ENCODE data around the gene SLC25A51.

SLC25A51 gene

DNA sequence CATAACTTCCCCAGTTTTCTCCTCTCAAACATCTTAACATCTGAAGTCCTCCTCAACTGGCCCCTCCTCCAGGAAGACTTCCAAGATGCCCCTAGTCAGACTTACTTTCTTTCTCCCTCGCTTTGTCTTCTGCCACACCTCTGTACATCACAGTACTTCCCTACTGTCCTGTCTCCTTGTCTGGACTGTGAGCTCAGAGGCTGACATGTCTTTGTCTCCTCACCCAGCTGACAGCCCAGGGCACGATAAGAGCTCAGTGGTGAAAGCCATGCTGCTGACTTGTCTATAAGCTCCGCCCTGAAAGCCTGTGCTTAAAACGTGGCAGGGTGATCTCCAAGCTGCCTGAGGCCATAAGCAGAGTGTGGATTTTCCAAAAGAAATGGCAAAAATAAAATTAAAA lies 33.0 kb upstream of the SLC25A51 start:
- no peak for DNase-seq

DNA sequence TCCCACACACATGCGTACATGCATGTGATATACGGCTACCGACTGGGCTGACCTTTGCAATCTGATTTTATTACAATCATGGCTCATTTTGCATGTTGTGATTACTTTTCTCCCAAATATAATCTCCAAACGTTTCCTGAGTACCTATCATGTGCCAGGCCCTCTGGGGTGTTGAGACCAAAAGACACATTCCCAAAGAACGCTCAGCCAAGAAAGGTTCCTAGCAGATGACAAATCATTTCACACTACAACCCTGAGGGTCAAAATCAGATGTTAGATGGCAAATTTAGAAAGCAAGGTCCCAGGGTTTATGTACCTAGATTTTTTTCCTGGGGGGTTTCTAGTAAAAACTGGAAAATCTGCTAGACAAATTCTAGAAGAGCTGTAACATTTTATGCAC lies 32.4 kb upstream of the SLC25A51 start:
- DNase-seq = no peak

DNA sequence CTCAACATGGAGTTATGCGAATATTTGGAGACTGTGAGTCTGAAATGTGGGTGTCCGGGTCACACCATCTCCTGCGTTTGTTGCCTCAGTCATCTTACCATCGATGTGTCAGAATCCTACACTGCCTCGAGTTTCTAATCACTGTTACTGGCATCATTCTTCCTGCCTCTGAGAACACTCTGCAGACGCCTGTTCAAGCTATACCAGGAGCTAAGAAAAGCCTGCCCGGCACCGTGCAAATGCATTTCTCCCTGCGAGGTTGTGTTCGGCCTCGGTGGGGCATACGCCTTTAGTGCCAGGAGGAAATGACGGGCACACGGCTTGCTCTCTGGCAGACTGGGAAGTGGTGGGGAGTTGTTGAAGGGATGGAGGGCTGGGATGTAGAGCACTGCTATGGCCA lies 31.2 kb upstream of the SLC25A51 start:
- DNase-seq = no peak

DNA sequence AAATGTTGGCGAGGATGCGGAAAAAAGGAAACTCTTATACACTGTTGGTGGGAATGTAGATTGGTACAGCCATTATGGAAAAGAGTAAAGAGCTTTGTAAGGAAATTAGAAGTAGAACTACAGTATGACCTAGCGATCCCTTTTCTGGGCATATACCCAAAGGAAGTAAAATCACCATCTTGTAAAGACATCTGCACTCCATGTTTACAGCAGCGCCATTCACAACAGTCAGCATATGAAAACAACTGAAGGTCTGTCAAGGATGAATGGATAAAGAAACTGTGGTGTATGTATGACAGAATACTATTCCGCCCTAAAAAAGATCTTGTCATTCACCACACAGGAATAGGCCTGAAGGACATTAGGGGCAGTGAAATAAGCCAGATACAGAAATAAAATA lies 27.7 kb upstream of the SLC25A51 start:
- DNase-seq = no peak

DNA sequence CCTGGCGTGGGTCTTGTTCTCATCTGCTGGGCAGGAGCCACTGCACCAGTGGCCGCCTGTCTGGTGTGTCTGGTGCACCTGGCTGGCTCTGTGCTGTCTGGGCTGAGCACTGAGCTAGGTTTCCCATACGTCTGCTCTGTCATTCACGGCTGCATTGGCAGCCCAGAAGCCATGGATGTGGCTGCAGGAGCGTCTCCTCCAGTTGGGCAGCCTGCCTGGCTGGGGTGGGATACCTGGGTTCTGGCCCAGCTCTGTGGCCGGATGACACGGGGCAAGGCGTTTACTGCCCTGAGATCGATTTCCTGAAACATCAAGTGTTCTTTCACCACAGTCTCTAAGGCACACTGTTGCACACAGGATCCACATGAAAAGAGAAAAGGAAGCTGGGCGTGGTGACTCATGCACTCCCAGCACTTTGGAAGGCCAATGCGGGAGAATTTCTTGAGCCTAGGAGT lies 25.5 kb upstream of the SLC25A51 start:
- DNase-seq = peak; percentile 70 to 88 (median 78)

DNA sequence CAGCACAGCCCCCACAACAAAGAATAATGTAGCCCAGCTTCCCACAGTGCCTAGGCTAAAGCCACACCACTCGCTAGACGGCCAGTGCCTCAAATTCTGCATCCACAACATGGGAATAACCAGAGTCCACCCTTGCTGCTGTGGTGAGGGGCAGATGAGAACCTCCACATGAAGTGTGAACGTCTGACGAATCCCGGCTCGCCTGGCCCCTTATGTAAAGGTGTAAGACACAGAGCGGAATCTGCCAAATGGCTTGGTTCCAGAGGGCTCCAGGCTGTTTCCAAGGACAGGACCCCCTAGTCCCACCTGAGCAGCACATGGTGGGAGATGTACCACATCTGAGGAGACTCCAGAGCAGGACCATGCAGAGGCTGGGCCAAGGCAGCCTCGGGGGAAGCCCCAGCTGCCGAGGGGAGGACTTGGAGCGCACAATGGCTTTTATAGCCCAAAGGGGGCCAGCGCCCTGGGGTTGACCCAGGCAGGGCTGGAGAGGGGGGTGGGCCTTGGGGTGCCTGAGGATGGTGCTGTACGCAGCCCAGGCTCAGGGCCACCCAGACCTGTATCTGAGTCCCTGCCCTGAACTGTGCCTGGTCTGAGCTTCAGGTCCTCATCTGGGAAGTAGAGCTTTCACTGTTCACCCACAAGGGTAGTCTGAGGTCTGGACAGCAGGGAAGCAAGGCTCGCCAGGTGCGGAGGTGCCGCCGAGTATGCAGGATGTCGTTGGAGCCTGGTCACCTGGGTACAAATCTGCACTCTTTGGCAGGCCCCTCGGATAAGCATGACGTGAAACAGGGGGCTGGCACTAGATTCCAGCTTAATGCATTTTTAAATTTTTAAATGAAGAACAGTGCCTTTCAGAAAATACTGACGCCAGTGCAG lies 24.9 kb upstream of the SLC25A51 start:
- no peak for DNase-seq

DNA sequence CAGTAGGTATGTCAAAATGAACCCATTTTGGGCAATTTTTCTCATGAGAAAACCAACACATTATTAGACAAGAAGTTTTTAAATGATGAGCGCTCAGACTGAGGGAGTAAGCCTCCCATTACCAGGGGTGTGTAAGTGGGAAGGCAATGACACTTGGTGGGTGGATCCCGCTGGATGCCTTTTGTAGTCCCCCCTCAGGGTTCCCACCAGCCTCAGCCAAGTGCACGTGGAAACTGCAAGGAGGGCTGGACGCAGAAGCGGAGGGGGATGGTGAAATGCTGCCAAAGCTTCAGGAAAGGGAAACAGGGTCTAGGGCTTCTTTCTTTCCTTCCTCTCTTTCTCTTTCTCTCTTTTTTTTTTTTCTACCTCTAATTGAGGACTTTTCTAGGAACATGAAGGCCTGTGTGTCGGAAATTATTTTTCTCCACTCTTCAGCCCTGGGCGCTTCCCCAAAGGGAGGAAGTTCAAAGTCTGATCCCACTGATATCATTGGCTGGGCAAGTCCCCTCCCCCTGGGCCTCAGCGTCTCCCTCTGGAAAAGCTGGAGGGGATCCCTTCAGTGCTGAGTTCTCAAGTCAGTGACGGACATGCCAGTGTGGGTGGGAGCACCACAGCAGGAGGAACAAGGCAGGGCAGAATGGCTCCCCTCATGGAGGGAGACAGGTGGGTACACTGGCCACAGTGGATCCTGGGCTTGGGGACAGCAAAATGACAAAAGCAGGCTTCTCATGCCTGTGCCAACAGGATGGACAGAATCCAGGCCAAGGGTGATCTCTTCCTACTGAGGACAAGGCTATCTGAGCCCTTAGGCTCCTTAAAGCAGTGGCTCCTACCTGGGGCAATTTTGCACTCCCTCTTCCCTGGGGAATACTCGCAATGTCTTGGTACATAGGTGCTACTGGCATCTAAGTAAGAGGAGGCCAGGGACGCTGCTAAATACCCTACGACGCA lies 23.9 kb upstream of the SLC25A51 start:
- DNase-seq = no peak

DNA sequence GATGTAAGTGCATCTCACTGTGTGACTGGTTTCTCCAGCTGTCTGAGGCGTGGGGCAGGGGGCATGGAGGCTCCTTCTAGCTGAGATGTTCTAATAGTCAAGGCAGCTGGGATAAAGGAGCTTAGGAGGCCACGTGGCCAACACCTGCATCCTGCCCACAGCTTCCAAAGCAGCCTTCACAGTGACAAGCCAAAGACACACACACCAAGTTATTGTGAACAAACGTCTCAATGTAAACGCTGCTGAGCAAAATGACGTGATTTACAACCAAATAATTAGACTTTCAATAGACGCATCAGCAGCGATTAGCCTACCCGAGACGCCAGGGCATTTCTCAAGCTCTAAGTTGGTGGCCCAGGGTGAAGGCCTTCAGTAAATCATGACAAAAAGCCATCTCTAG lies 23.2 kb upstream of the SLC25A51 start:
- no peak for DNase-seq

DNA sequence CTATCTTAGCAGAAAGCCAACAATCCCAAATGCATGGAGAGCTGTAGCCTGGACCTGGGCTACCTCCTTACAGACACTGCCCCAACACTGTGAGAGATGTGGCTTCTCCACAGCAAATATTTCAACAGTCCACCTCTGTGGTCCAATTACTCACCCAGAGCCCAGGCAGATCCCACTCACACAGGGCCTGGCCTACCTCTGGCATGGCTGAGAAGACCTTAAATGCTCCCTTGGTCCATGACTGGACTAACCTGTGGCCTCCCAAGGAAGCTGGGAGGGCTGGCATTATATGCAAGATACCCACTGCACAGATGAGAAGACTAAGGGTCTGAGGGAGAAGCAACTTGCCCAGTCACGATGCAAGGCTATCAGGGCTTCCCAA lies 22.8 kb upstream of the SLC25A51 start:
- DNase-seq = peak in 2 of 4 experiments; percentile 30 to 31

DNA sequence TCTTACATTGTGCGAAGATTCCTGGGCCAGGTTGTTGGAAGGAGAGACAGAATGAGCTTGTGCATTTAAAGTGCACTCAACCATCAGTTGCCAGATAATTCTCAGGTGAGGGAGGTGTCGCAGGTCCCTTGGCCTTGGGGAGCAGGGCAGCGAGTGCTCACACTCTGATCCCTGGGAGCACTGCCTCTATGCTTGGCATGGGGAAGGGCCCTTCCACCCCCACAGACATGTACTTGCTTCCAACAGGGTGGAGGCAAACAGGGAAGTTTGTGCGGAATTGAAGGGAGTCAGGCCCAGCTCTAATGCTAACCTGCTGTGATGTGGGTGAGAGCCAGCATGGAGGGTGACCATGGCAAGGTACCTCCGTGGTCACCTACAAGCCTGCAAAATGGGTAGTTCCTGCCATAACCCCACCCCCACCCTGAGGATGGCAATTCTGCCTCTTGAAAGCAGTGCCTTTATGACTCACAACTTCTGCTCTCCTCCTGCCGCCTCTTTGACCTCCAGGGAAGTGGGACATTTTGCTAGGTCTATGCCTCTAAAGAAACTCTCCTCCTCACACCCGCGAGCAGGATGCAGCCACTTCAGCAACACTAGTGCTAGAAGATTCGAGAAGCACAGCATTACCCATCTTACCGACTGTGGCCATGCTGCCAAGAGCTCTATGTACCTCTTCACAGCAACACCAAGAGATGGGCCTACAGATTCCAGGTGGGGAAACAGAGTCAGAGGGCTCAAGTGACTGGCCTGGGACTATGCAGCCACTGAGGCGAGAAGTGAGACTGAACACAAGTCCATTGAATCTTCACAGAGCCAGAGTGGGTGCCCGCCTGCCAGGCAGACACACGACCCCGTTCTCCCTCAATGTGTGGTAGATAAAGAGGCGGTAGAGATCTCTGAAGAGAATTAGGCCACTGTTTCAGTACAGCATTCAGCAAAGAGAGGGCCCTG lies 22.1 kb upstream of the SLC25A51 start:
- DNase-seq = peak; percentile 52 to 75 (median 74)

DNA sequence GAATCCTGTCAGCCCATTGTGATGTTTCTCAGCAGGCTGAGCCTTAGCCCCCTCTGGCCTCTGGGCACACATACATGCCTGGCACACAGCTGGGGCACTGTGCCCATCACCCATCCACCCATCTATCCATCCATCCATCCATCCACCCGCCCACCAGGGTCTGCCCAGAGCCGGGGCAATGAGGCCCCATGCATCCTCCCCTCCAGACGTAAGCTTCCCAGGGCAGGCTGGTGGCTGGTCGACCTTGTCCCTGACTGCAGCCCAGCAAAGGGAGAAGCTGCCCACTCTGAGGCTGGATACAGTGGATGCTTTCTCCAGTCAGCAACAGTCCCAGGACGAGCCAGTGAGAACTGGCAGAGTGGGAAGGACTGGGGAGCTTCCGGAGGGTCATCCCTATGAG lies 21.1 kb upstream of the SLC25A51 start:
- DNase-seq = no peak

DNA sequence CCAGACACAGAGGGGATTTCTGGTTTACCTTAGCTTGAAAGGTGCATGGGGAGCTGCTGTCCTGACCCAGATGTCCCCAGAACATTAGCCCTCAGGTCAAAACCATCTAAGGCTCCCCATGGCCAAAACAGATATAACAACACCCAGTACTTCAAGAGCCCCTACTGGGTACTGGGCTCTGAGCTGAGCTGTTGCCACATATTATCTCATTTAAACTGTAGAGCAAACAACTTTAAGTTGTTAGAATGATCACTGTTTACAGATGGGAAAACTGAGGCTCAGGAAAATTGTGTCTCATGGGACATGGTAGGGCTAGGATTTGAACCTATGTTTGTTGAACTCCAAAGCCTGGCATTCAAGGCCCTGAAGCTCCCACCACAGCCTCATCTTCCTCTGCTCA lies 20.6 kb upstream of the SLC25A51 start:
- DNase-seq = no peak

DNA sequence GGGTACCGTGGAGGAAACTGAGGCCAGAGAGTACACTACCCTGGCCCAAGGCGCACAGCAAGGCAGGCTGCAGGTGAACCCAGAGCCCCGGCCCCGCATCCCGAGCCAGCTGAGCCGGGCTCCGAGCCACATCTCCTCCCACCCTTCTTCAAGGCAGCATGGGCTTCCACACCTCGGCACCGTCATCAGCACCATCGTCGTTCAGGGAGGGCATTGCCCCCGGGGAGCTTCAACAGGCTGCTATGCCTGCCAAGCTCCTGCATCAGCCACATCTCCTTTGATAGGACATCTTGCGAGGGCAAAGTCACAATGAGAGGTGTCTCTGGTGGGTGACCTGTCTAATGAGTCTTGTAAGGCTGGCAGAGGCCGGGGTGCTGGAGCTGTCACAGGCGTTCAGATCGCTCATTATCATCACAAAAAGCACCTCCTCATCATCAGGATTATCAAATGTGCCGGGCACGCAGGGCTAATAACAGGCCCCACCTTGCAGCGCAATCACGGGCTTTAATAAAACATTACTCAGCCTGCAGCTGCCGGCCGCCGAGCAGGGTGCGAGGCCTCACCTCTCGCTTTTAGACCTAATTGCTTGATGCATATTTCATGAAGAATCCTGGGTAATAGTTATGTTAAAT lies 20.0 kb upstream of the SLC25A51 start:
- no peak for DNase-seq

DNA sequence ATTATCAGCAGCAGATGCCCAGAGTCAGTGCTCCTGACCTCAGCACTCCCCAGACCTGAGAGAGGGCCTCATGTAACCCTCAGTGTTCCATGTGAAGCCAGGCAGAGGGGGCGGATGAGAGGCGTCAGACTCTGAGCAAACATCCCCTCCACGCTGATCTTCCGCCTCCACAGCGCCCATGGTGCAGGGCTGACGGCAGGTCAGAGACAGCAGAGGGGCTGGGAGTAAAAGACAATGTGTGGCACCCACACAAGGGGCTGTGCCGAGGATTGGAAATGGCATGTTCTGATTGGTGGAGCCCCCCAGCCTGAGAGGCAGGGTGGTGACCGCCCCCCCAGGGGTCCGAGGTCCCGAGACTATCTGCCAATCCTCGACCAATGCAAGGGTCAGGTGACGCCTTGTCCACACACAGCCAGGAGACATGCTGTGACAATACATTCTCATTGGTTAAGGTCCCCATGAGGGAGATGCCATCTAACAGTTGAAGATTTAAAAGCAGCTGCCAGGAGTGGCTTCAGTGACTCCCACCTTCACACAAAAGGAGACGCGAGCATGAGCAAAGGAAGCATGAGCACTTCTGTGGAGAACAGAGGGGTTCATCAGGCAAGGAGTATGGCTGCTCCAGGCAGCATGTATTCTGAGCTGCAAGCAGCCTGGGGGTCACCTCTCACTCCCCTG lies 19.3 kb upstream of the SLC25A51 start:
- DNase-seq = peak in 3 of 4 experiments; percentile 36 to 61 (median 45)

DNA sequence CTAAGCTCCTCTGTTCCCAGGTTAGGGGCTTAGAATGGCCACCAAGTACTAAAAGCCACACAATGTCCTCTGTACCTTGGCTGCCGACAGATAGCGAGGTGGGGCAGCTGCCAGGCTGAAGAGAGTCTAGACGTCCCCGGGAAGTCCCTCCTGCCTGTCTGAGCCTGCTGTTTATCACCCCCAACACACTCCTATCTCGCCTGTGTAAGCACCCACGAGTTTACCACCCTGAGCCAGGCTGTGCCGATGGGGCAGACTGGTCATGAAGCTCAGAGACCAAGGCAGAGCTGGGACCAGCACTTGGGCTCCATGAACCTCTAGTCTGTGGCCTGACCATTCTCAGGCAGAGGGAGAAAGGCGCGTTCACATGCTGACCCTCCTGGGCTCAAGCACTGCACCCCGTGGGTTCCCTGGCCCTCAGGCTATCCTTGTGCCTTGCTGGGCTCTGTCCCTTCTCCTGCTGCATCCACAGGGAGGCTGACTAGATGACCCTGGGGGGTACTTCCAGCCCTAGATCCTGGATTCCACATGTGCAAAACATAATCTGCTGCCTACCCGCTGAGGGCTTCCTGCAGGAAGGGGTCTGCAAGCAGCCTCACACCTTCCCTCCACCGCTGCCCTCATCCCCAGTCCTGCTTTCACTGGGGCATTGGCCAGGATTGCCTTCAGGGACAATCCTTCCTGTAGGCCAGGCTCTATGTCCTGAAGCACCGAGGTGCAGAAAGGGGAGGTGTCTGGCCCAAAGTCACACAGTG lies 18.6 kb upstream of the SLC25A51 start:
- no peak for DNase-seq

DNA sequence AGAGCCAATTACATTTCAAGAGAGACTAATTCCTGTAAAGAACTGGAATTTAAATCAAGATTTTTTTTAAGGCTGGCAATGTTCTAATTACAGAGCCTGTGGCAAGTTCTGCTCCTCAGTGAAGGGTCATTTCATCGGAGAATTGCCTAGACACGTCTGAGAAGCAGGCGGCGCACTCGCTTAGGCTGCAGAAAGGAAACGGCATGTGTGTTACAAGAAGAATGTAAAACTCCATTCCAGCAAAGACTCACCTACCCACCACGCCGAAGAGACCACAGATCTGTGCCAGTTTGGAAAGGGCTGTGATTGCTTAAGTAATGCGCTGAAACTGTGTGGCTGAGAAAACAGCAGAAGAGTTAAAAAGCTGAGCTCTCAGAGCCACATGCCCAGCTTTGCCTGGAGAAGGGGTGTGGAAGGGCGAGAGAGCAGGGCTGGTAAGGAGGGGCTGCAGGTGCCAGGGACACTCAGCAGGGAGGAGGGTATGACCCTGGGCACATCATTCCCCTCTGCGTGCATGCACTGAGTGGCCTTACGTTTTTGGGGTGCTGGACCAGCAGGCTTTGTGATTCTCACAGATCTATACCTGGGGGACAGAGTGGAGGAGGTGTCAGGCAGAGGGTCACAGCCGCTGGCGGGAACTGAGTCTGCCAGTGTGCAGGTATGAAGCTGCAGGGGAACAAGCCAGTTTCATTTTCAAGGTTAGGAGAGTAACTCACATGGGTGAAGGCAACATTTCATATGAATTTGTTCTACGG lies 17.8 kb upstream of the SLC25A51 start:
- DNase-seq = no peak

DNA sequence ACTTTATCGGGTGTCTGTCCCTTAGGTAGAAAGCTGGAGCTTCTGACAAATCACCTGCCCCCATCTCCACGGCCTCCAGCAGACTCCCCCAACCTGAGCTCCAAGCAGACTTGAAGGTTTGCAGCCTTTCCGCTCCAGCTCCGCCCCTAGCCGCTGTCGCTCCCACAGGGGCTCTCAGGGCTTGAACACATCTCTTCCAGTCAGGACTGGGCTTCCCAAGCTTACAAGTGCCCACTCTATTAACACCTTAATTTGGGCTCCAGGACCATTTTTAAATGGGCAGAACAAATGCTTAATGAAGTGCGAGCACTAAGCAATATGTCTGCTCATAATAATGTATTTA lies 17.2 kb upstream of the SLC25A51 start:
- no peak for DNase-seq

DNA sequence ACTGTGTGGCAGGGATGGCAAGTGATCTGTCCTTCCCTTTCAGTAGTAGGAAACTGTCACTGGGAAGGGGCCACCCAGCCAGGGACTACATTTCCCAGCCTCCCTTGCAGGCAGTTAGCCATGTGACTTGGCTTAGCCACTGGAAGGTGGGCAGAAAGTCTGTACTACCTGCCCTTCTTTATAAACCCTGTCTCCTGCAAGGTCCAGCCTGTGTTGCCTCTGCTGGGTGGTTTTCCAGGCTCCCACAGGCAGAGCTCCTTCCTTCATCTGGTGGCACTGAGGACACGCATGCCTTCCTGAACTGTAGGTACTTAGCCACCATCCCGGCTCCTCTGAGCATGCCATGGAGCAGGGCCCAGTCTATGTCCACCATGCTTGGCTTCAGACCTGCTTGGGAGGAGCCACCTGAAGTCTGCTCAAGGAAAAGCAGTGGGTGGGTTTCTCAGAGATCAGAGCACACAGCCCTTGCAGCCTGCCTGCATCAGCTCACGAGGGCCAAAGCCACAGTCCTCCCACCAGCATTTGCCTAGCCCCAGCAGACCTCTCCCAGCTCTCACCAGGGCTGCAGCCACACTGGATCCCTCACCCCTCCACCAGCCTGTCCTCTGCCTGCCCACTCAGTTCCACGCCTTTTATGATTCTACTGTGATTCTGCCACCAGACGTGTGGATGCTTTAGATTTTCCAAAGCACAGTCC lies 16.7 kb upstream of the SLC25A51 start:
- DNase-seq = peak in 1 of 4 experiments; percentile 13

DNA sequence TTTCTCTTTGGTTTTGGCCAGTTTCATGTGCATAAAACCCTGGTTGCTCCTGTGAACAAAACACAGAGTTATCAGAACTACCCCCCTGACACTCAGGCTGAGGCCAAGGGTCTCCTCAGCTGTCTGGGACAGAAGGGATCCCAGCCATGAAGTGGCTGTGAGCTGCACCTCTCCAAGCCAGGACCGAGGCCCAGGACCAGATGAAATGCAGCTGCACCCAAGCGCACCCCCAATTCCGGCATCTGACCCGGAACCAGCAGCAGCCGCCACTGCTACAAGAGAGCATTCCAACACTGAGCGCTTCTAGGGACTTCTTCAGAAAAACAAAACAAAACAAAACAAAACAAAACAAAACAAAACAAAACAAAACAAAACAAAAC lies 16.0 kb upstream of the SLC25A51 start:
- no peak for DNase-seq

Measured in suppressor macrophage (primary cell).